CD4-positive, alpha-beta T cell (primary cell): ENCODE data around the gene SUV39H2. TPM values are rescaled to one million over a fixed set of nuclear protein-coding genes. Genes with fewer than 3 reads are reported as not detected.

Experiments used
- ATAC-seq: fragments of 200-7000 bp; cut with Tn5 transposase; one replicate; pipeline ENCODE4 v1.10.0; 2022; ENCODE audit warnings: mild to moderate bottlenecking; ENCODE audit not compliant: poor library complexity
- CTCF ChIA-PET: fragments of 350-600 bp; sonication (Branson Sonifier 250); formaldehyde crosslinking; loops from one replicate; lab custom pipeline; 2021; ENCODE audit warnings: antibody characterized with exemption, inconsistent platforms; lab: Charles Lee
- POLR2A ChIA-PET: fragments of 350-600 bp; sonication (Branson Sonifier 250); formaldehyde crosslinking; loops from one replicate; lab custom pipeline; 2021; ENCODE audit warnings: antibody characterized with exemption, inconsistent platforms; lab: Charles Lee
- DNase-seq, 14 experiments: peaks; one replicate each; pipeline ENCODE4 v3.0.0-alpha.2; 2013 to 2020; ENCODE audit warnings: mixed read lengths in 2 of 14
- H3K27ac ChIP-seq, 2 donors: one replicate each; pipeline versions ENCODE4 v1.5.1 to v1.7.0; 2013; ENCODE audit warnings: low read length in 2 of 2, low read depth in 1 of 2, mild to moderate bottlenecking in 1 of 2
- H3K27me3 ChIP-seq, 2 experiments: 1 replicate in 1 of 2; 2 replicates in 1 of 2; pipeline versions ENCODE4 v1.6.1 to v1.7.0; 2013; ENCODE audit warnings: low read length in 2 of 2, control low read depth in 1 of 2, mild to moderate bottlenecking in 1 of 2, moderate library complexity in 1 of 2; ENCODE audit not compliant: insufficient read depth in 2 of 2, control insufficient read depth in 1 of 2
- H3K36me3 ChIP-seq: one replicate; pipeline ENCODE4 v1.6.1; 2013; ENCODE audit warnings: low read length, control low read depth; ENCODE audit not compliant: insufficient read depth
- H3K4me1 ChIP-seq: one replicate; pipeline ENCODE4 v1.6.1; 2013; ENCODE audit warnings: low read length, control low read depth; ENCODE audit not compliant: insufficient read depth
- H3K4me3 ChIP-seq: one replicate; pipeline ENCODE4 v1.5.1; 2013; ENCODE audit warnings: mild to moderate bottlenecking, low read length, moderate library complexity
- H3K9me3 ChIP-seq, 2 experiments: 1 replicate in 1 of 2; 2 replicates in 1 of 2; pipeline versions ENCODE4 v1.6.1 to v1.7.0; 2013; ENCODE audit warnings: low read length in 2 of 2, mild to moderate bottlenecking in 2 of 2, control low read depth in 1 of 2, moderate library complexity in 1 of 2; ENCODE audit not compliant: control insufficient read depth in 1 of 2, insufficient read depth in 1 of 2
- H3K27ac Mint-ChIP-seq: one replicate; pipeline ENCODE4 v1.8.0; 2020; ENCODE audit warnings: mixed read lengths
- H3K27me3 Mint-ChIP-seq: one replicate; pipeline ENCODE4 v1.8.0; 2021; ENCODE audit warnings: mixed read lengths
- H3K36me3 Mint-ChIP-seq: one replicate; pipeline ENCODE4 v1.8.0; 2021; ENCODE audit warnings: low read depth, mixed read lengths
- H3K4me1 Mint-ChIP-seq: one replicate; pipeline ENCODE4 v1.8.0; 2021; ENCODE audit warnings: low read depth, mixed read lengths
- H3K4me3 Mint-ChIP-seq: one replicate; pipeline ENCODE4 v1.8.0; 2020; ENCODE audit warnings: mild to moderate bottlenecking, mixed read lengths
- H3K9me3 Mint-ChIP-seq: one replicate; pipeline ENCODE4 v1.8.0; 2020; ENCODE audit warnings: mixed read lengths
- CTCF ChIP-seq: fragments of 200-600 bp; IDR thresholded peaks from one replicate; pipeline ENCODE4 v1.8.0; 2022; ENCODE audit warnings: antibody characterized with exemption, mild to moderate bottlenecking
- intact Hi-C, 2 experiments: fragments of 100-400 bp; cut with DNase I in 1 of 2; cut with micrococcal nuclease in 1 of 2; formaldehyde crosslinking; loops; one replicate each; pipeline versions ENCODE4 v1.15.1 to v1.9.0; 2023 to 2025; cut with DNase I, micrococcal nuclease
- total RNA-seq, 174 experiments: library from RNA in 2 of 174; stranded (reverse) in 2 of 174; gene quantifications; one replicate each; pipeline ENCODE4 v1.2.3 and lab custom pipeline; 2021 to 2026

SUV39H2 gene
- total RNA-seq, 2 experiments from 2014 or later, result 3.4 to 3.5 TPM

- POLR2A ChIA-PET, result interaction anchor here (0.6 kb wide), 1 partner anchor 342 kb away, joined by 3 read pairs; no protein-coding TSS in a partner anchor
- Mint-ChIP-seq H3K4me1 (peaks cover 28% of the 10 kb centered on the region), H3K27ac (no peak overlapping the region), H3K9me3 (peaks cover 2% of the 10 kb centered on the region), H3K4me3 (no peak overlapping the region), H3K27me3 (no peaks in the 10 kb centered on the region), H3K36me3 (peaks cover 95% of the 10 kb centered on the region)
- H3K4me3 ChIP-seq, result no peak overlapping the region
- ATAC-seq (no peak), DNase-seq (no peak)
- H3K9me3 ChIP-seq, result peaks cover 2 to 5% of the 10 kb centered on the region in 2 experiments
- H3K36me3 ChIP-seq, result peaks cover 78% of the 10 kb centered on the region
- intact Hi-C loops, result no loop called here
- no peaks in the 10 kb centered on the region for H3K4me1 ChIP-seq
- H3K27ac ChIP-seq, result no peak overlapping the region
- TF ChIP-seq CTCF, result no peak
- no peaks in the 10 kb centered on the region for H3K27me3 ChIP-seq
- CTCF ChIA-PET, result no interaction called here
Observed at GRCh38 chr10:14911801-14912200, 33.1 kb downstream of the SUV39H2 start.

- H3K4me3 ChIP-seq, result no peak overlapping the region
- H3K27ac ChIP-seq, result no peak overlapping the region
- H3K4me1 ChIP-seq, result no peaks in the 10 kb centered on the region
- no peak for ATAC-seq
- H3K9me3 Mint-ChIP-seq, result peaks cover 5% of the 10 kb centered on the region
- H3K27me3 ChIP-seq, result no peaks in the 10 kb centered on the region
- DNase-seq, result no peak
- H3K4me1 Mint-ChIP-seq, result peaks cover 20% of the 10 kb centered on the region
- H3K27me3 Mint-ChIP-seq, result no peaks in the 10 kb centered on the region
- H3K36me3 Mint-ChIP-seq, result peaks cover 98% of the 10 kb centered on the region
- peaks cover 86% of the 10 kb centered on the region for H3K36me3 ChIP-seq
- H3K27ac Mint-ChIP-seq, result peak overlapping the region; percentile 65
- no peak for TF ChIP-seq CTCF
- POLR2A ChIA-PET, result no interaction called here
- intact Hi-C loops, result no loop called here
- H3K9me3 ChIP-seq, result peaks cover 4 to 17% of the 10 kb centered on the region in 2 experiments
- CTCF ChIA-PET, result no interaction called here
- no peak overlapping the region for H3K4me3 Mint-ChIP-seq
Observed at GRCh38 chr10:14916600-14916999, 37.9 kb downstream of the SUV39H2 start.

GRCh38 chr10:14917827-14918226, 39.2 kb downstream of the SUV39H2 start:
- Histone ChIP-seq H3K4me3 (no peak overlapping the region), H3K27me3 (no peaks in the 10 kb centered on the region), H3K9me3 (peaks cover 4 to 17% of the 10 kb centered on the region in 2 experiments), H3K36me3 (peaks cover 88% of the 10 kb centered on the region), H3K27ac (no peak overlapping the region), H3K4me1 (no peaks in the 10 kb centered on the region)
- POLR2A ChIA-PET, result no interaction called here
- intact Hi-C loops, result no loop called here
- CTCF ChIA-PET, result interaction anchor here (0.6 kb wide), 2 partner anchors 34 to 406 kb away, joined by 3 read pairs; no protein-coding TSS in a partner anchor
- no peaks in the 10 kb centered on the region for H3K27me3 Mint-ChIP-seq
- peaks cover 5% of the 10 kb centered on the region for H3K9me3 Mint-ChIP-seq
- TF ChIP-seq CTCF, result no peak
- H3K4me1 Mint-ChIP-seq, result peaks cover 19% of the 10 kb centered on the region
- H3K36me3 Mint-ChIP-seq, result peaks cover 98% of the 10 kb centered on the region
- H3K4me3 Mint-ChIP-seq, result no peak overlapping the region
- ATAC-seq (no peak), DNase-seq (no peak)
- H3K27ac Mint-ChIP-seq, result no peak overlapping the region
